Adrenal gland (tissue), 12 donors: ENCODE data around the gene DBR1. TPM values are rescaled to one million over a fixed set of nuclear protein-coding genes. Genes with fewer than 3 reads are reported as not detected.

Experiments used
- DNase-seq, 7 donors: peaks; one replicate each; pipeline ENCODE4 v3.0.0-alpha.2; 2019 to 2020
- H3K27ac ChIP-seq, 5 donors: fragments of 200-600 bp; sonication (generic) in 4 of 5; 1 replicate in 3 of 5; 2 replicates in 2 of 5; pipeline versions ENCODE4 v1.5.1 to v1.8.0; 2016 to 2020; ENCODE audit warnings: mild to moderate bottlenecking in 1 of 5
- H3K27me3 ChIP-seq: fragments of 200-600 bp; 2 replicates; pipeline ENCODE4 v1.8.0; 2021
- H3K36me3 ChIP-seq, 2 donors: fragments of 200-600 bp; replicated peaks in 1 of 2; 1 replicate in 1 of 2; 2 replicates in 1 of 2; pipeline versions ENCODE4 v1.5.1 to v1.8.0; 2018 to 2022
- H3K4me1 ChIP-seq, 2 donors: fragments of 200-600 bp; replicated peaks in 1 of 2; 1 replicate in 1 of 2; 2 replicates in 1 of 2; pipeline versions ENCODE4 v1.5.1 to v1.8.0; 2018 to 2021
- H3K4me3 ChIP-seq, 4 donors: fragments of 200-600 bp; sonication (generic) in 3 of 4; one replicate each; pipeline ENCODE4 v1.5.1; 2016 to 2018
- H3K9me3 ChIP-seq, 3 donors: fragments of 200-600 bp; sonication (generic) in 1 of 3; replicated peaks in 1 of 3; 1 replicate in 2 of 3; 2 replicates in 1 of 3; pipeline versions ENCODE4 v1.5.1 to v1.8.0; 2016 to 2021
- POLR2A ChIP-seq, 2 donors: fragments of 450-650 bp; IDR thresholded peaks; one replicate each; pipeline ENCODE4 v1.6.1; 2017; ENCODE audit warnings: antibody characterized with exemption in 2 of 2, mild to moderate bottlenecking in 2 of 2, moderate library complexity in 1 of 2
- WGBS, 4 donors: extraction: QIAGEN DNeasy Blood & Tissue Kit in 2 of 4; methylation state at CpG; one replicate each; pipeline versions ENCODE4 v1.1.5 to v1.1.7; 2013 to 2017; 5-methylcytosine and 5-hydroxymethylcytosine counted together
- intact Hi-C, 2 donors: fragments of 100-400 bp; cut with DNase I; formaldehyde crosslinking; loops; one replicate each; pipeline versions ENCODE4 v1.14.1 to v1.15.0; 2022 to 2023
- polyA plus RNA-seq, 3 donors: library from polyadenylated mRNA; stranded (reverse); fragments of 200-250 nt in 2 of 3; fragments of 350-450 nt in 1 of 3; fragmentation: Illumina TruSeq in 1 of 3; extraction: RNeasy Lipid Tissue Mini Kit (QIAGEN cat#74804) in 1 of 3; gene quantifications; one replicate each; pipeline ENCODE4 v1.2.3, GENCODE V29; 2013 to 2014
- total RNA-seq, 9 donors: library from RNA; depleted of rRNA in 4 of 9; stranded (reverse); fragments of >200 nt in 4 of 9; fragments of 120-200 nt in 1 of 9; fragmentation: NEBNext Ultra II Directional in 1 of 9; extraction: Animal tissue kit (Norgen Biotek cat#: 25700) in 1 of 9; gene quantifications; one replicate each; pipeline versions ENCODE4 v1.1.0 to v1.2.4, GENCODE V29; 2013 to 2023
- TF ChIP-seq, protein P1 (sequence below), 6 experiments: fragments of 450-650 bp in 4 of 6; fragments of 200-600 bp in 2 of 6; sonication (generic) in 1 of 6; IDR thresholded peaks; 1 replicate in 5 of 6; 2 replicates in 1 of 6; pipeline versions ENCODE4 v1.5.1 to v1.8.0; 2016 to 2021; ENCODE audit warnings: antibody characterized with exemption in 6 of 6, mild to moderate bottlenecking in 2 of 6, moderate library complexity in 1 of 6
- donor health status: healthy with polysubstance abuse.
- donor health status: Bipolar disorder and iron deficiency.
- donor health status: DM: yes; HTN: yes; CAD: no.
- donor health status: DM: no; HTN: no; CAD: no.
- donor health status: DM: no; HTN: no; CAD: no.
- donor health status: DM: yes; HTN: yes; CAD: no.

DBR1 gene
- total and polyA plus RNA-seq, 12 donors, result 5.6 to 18.8 (median 12.0) TPM

- WGBS, 4 donors, result 75 to 80% (median 77%) methylated on average over 8 to 10 of the region's 10 CpGs
- peaks cover 0 to 11% of the 10 kb centered on the region in 2 donors for H3K4me1 ChIP-seq
- intact Hi-C loops, result no loop called here
- H3K36me3 ChIP-seq, result no peaks in the 10 kb centered on the region
- H3K27me3 ChIP-seq, result no peaks in the 10 kb centered on the region
- no peak for TF ChIP-seq POLR2A (IDR thresholded peaks at IDR 0.05)
- TF ChIP-seq, protein P1, sequence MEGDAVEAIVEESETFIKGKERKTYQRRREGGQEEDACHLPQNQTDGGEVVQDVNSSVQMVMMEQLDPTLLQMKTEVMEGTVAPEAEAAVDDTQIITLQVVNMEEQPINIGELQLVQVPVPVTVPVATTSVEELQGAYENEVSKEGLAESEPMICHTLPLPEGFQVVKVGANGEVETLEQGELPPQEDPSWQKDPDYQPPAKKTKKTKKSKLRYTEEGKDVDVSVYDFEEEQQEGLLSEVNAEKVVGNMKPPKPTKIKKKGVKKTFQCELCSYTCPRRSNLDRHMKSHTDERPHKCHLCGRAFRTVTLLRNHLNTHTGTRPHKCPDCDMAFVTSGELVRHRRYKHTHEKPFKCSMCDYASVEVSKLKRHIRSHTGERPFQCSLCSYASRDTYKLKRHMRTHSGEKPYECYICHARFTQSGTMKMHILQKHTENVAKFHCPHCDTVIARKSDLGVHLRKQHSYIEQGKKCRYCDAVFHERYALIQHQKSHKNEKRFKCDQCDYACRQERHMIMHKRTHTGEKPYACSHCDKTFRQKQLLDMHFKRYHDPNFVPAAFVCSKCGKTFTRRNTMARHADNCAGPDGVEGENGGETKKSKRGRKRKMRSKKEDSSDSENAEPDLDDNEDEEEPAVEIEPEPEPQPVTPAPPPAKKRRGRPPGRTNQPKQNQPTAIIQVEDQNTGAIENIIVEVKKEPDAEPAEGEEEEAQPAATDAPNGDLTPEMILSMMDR (IDR thresholded peaks at IDR 0.05), result no peak
- no peak overlapping the region for H3K4me3 ChIP-seq
- no peaks in the 10 kb centered on the region for H3K9me3 ChIP-seq
- DNase-seq, result no peak
- H3K27ac ChIP-seq, result peak overlapping the region in 2 of 5 donors; percentile 43 to 84
These were observed 49.9 kb downstream of the DBR1 start for GRCh38 chr3:138124706-138125355.

GRCh38 chr3:138124188-138124587, 50.5 kb downstream of the DBR1 start:
- Histone ChIP-seq H3K27me3 (no peaks in the 10 kb centered on the region), H3K36me3 (no peaks in the 10 kb centered on the region), H3K9me3 (no peaks in the 10 kb centered on the region), H3K4me1 (peaks cover 0 to 11% of the 10 kb centered on the region in 2 donors), H3K4me3 (no peak overlapping the region), H3K27ac (peak overlapping the region in 1 of 5 donors; percentile 50)
- TF ChIP-seq, protein P1 (IDR thresholded peaks at IDR 0.05), result no peak
- TF ChIP-seq POLR2A (IDR thresholded peaks at IDR 0.05), result no peak
- intact Hi-C loops, result no loop called here
- 76 to 89% (median 81%) methylated on average over 5 to 6 of the region's 6 CpGs for WGBS, 4 donors
- DNase-seq, result peak in 1 of 7 donors; percentile 29

GRCh38 chr3:138119423-138119766, 55.3 kb downstream of the DBR1 start:
- 50 to 61% (median 56%) methylated on average over 4 of the region's 4 CpGs for WGBS, 4 donors
- H3K27me3 ChIP-seq, result no peaks in the 10 kb centered on the region
- DNase-seq, result no peak
- H3K4me1 ChIP-seq, result peaks cover 4 to 5% of the 10 kb centered on the region in 2 donors
- H3K27ac ChIP-seq, result no peak overlapping the region
- TF ChIP-seq POLR2A (IDR thresholded peaks at IDR 0.05), result no peak
- TF ChIP-seq, protein P1 (IDR thresholded peaks at IDR 0.05), result no peak
- intact Hi-C loops, result loop anchor here (2.0 to 5.0 kb wide), 2 partner anchors 51 to 52 kb away; no protein-coding TSS in a partner anchor
- H3K4me3 ChIP-seq, result no peak overlapping the region
- H3K9me3 ChIP-seq, result no peaks in the 10 kb centered on the region
- no peaks in the 10 kb centered on the region for H3K36me3 ChIP-seq

GRCh38 chr3:138118612-138119422, 55.9 kb downstream of the DBR1 start:
- DNase-seq, result peak; percentile 67 to 95 (median 76)
- H3K36me3 ChIP-seq, result no peaks in the 10 kb centered on the region
- H3K4me1 ChIP-seq, result peaks cover 6 to 11% of the 10 kb centered on the region in 2 donors
- no peaks in the 10 kb centered on the region for H3K9me3 ChIP-seq
- TF ChIP-seq, protein P1 (IDR thresholded peaks at IDR 0.05), result peak; percentile 50 to 80 (median 78)
- no peak for TF ChIP-seq POLR2A (IDR thresholded peaks at IDR 0.05)
- intact Hi-C loops, result loop anchor here (2.0 to 5.0 kb wide), 2 partner anchors 50 to 52 kb away; no protein-coding TSS in a partner anchor
- WGBS, 4 donors, result 15 to 29% (median 23%) methylated on average over 7 to 8 of the region's 8 CpGs
- no peaks in the 10 kb centered on the region for H3K27me3 ChIP-seq
- no peak overlapping the region for H3K27ac ChIP-seq
- no peak overlapping the region for H3K4me3 ChIP-seq
